ENCODE data around the gene SEMA5A.

SEMA5A gene

DNA sequence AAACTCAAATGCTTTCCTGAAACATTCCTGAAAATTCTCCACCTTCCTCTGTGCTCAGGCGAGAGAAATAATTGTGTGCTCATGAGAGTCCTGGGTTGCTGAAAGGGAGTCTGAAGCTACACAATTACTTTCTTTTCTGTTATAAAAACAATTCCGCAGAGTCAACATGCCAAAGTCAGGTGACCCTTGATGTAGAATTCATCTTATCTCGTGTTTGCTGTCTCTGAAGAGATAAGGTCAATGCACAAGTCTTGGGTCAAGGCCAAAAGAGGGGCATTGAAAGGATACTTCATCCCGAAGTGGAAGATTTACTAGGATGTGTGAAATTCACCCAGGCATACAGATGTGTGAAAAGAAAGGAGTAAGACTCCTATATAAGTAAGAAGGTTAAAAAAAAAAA is 493.5 kb downstream of the SEMA5A start:
- no peak overlapping the region for H4K8ac ChIP-seq (ENCODE audit: low read length)

DNA sequence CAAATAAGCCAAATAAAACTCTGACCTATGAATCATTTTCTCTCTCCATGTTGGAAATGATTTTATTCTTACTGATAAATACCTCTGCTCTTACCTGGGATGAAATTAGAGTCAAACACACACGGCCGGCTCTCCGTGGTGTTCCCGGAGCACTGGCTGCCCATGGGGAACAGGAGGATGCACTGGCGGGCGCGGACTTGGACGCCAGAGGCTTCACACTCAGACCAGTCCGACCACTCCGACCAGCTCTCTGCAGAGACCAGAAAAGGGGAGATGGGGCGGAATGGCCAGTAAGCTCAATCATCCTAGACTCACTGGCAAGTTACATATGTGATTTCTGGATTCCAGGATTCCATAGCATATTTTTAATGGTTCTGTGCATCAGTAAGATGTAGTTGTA is 494.1 kb downstream of the SEMA5A start:
- Histone ChIP-seq H2AFZ (ENCODE audit: low read depth, low read length) (no peak overlapping the region), H2AK5ac (ENCODE audit: low read length, severe bottlenecking) (no peak overlapping the region), H4K8ac (ENCODE audit: low read length) (no peak overlapping the region), H3K4me2 (ENCODE audit: low read length, poor library complexity, severe bottlenecking) (no peak overlapping the region), H3K79me1 (replicated peaks; ENCODE audit: low read length, poor library complexity, severe bottlenecking) (peaks cover 8% of the 10 kb centered on the region), H3K27me3 (ENCODE audit: control insufficient read depth in 1 of 2, insufficient read depth in 1 of 2, low read length in 2 of 2) (no peaks in the 10 kb centered on the region), H2BK12ac (ENCODE audit: low read length in 2 of 2) (no peak overlapping the region), H2BK5ac (ENCODE audit: low read depth, low read length, poor library complexity, severe bottlenecking) (no peak overlapping the region), H3K9ac (ENCODE audit: low read length) (no peak overlapping the region), H3K23ac (ENCODE audit: low read length in 2 of 2) (no peak overlapping the region), H3K27ac (ENCODE audit: low read length, poor library complexity, severe bottlenecking) (no peak overlapping the region), H3K4me3 (ENCODE audit: insufficient read depth in 1 of 2, low read depth in 1 of 2, low read length in 2 of 2) (no peak overlapping the region), H2BK15ac (ENCODE audit: low read depth, poor library complexity, severe bottlenecking) (no peak overlapping the region), H3K18ac (ENCODE audit: low read depth in 1 of 2, low read length in 2 of 2) (no peak overlapping the region), H4K91ac (ENCODE audit: low read length) (no peak overlapping the region), H3K36me3 (ENCODE audit: control insufficient read depth in 1 of 2, insufficient read depth in 2 of 2, low read depth in 1 of 2, low read length in 2 of 2) (peaks cover 0 to 20% of the 10 kb centered on the region in 2 experiments), H3K4ac (ENCODE audit: low read depth in 1 of 2, low read length in 2 of 2) (no peak overlapping the region), H3K9me3 (ENCODE audit: control insufficient read depth, low read length) (no peaks in the 10 kb centered on the region), H2BK120ac (ENCODE audit: low read depth, low read length) (no peak overlapping the region), H3K4me1 (ENCODE audit: control insufficient read depth, insufficient read depth, low read depth, low read length) (peaks cover 4% of the 10 kb centered on the region), H3K14ac (ENCODE audit: low read length in 2 of 2) (no peak overlapping the region)
- no peak for DNase-seq
- WGBS = over 99% methylated on average over 10 of the region's 11 CpGs

More for the DNA sequence above, 493.5 kb downstream of the SEMA5A start:
- Histone ChIP-seq H2AK5ac (ENCODE audit: low read length, severe bottlenecking) (no peak overlapping the region), H4K91ac (ENCODE audit: low read length) (no peak overlapping the region), H2BK15ac (ENCODE audit: low read depth, poor library complexity, severe bottlenecking) (no peak overlapping the region), H3K18ac (ENCODE audit: low read depth in 1 of 2, low read length in 2 of 2) (no peak overlapping the region), H3K4ac (ENCODE audit: low read depth in 1 of 2, low read length in 2 of 2) (no peak overlapping the region), H3K4me1 (ENCODE audit: control insufficient read depth, insufficient read depth, low read depth, low read length) (peaks cover 4% of the 10 kb centered on the region), H2BK12ac (ENCODE audit: low read length in 2 of 2) (no peak overlapping the region), H3K14ac (ENCODE audit: low read length in 2 of 2) (no peak overlapping the region), H3K4me3 (ENCODE audit: insufficient read depth in 1 of 2, low read depth in 1 of 2, low read length in 2 of 2) (no peak overlapping the region), H2AFZ (ENCODE audit: low read depth, low read length) (no peak overlapping the region), H2BK5ac (ENCODE audit: low read depth, low read length, poor library complexity, severe bottlenecking) (no peak overlapping the region), H3K27me3 (ENCODE audit: control insufficient read depth in 1 of 2, insufficient read depth in 1 of 2, low read length in 2 of 2) (no peaks in the 10 kb centered on the region), H3K4me2 (ENCODE audit: low read length, poor library complexity, severe bottlenecking) (no peak overlapping the region), H3K36me3 (ENCODE audit: control insufficient read depth in 1 of 2, insufficient read depth in 2 of 2, low read depth in 1 of 2, low read length in 2 of 2) (peaks cover 0 to 20% of the 10 kb centered on the region in 2 experiments), H3K9ac (ENCODE audit: low read length) (no peak overlapping the region), H3K23ac (ENCODE audit: low read length in 2 of 2) (no peak overlapping the region), H3K9me3 (ENCODE audit: control insufficient read depth, low read length) (no peaks in the 10 kb centered on the region), H3K79me1 (replicated peaks; ENCODE audit: low read length, poor library complexity, severe bottlenecking) (peaks cover 8% of the 10 kb centered on the region), H3K27ac (ENCODE audit: low read length, poor library complexity, severe bottlenecking) (no peak overlapping the region), H2BK120ac (ENCODE audit: low read depth, low read length) (no peak overlapping the region)
- 67% methylated on average over 3 of the region's 4 CpGs for WGBS
- DNase-seq = no peak

- Histone ChIP-seq H3K36me3 (ENCODE audit: control insufficient read depth in 1 of 2, insufficient read depth in 2 of 2, low read depth in 1 of 2, low read length in 2 of 2) (peaks cover 8 to 20% of the 10 kb centered on the region in 2 experiments), H4K91ac (ENCODE audit: low read length) (peak overlapping the region; percentile 53), H3K79me1 (replicated peaks; ENCODE audit: low read length, poor library complexity, severe bottlenecking) (peaks cover 3% of the 10 kb centered on the region), H2AK5ac (ENCODE audit: low read length, severe bottlenecking) (peak overlapping the region; percentile 92), H3K9me3 (ENCODE audit: control insufficient read depth, low read length) (no peaks in the 10 kb centered on the region), H2BK120ac (ENCODE audit: low read depth, low read length) (no peak overlapping the region), H3K27me3 (ENCODE audit: control insufficient read depth in 1 of 2, insufficient read depth in 1 of 2, low read length in 2 of 2) (no peaks in the 10 kb centered on the region), H4K8ac (ENCODE audit: low read length) (peak overlapping the region; percentile 12), H3K4ac (ENCODE audit: low read depth in 1 of 2, low read length in 2 of 2) (peak overlapping the region; percentile 13 to 38), H3K14ac (ENCODE audit: low read length in 2 of 2) (peak overlapping the region in 1 of 2 experiments; percentile 79), H2BK12ac (ENCODE audit: low read length in 2 of 2) (peak overlapping the region; percentile 15 to 23), H3K23ac (ENCODE audit: low read length in 2 of 2) (no peak overlapping the region), H3K4me1 (ENCODE audit: control insufficient read depth, insufficient read depth, low read depth, low read length) (peaks cover 12% of the 10 kb centered on the region), H2AFZ (ENCODE audit: low read depth, low read length) (no peak overlapping the region), H3K18ac (ENCODE audit: low read depth in 1 of 2, low read length in 2 of 2) (peak overlapping the region in 1 of 2 experiments; percentile 52), H3K4me2 (ENCODE audit: low read length, poor library complexity, severe bottlenecking) (no peak overlapping the region), H3K4me3 (ENCODE audit: insufficient read depth in 1 of 2, low read depth in 1 of 2, low read length in 2 of 2) (no peak overlapping the region), H3K27ac (ENCODE audit: low read length, poor library complexity, severe bottlenecking) (peak overlapping the region; percentile 76), H2BK15ac (ENCODE audit: low read depth, poor library complexity, severe bottlenecking) (peak overlapping the region; percentile 31), H3K9ac (ENCODE audit: low read length) (no peak overlapping the region), H2BK5ac (ENCODE audit: low read depth, low read length, poor library complexity, severe bottlenecking) (no peak overlapping the region)
- DNase-seq = no peak
- 90% methylated on average over 5 of the region's 5 CpGs for WGBS
Measured at GRCh38 chr5:9047932-9048331, 497.9 kb downstream of the SEMA5A start.

GRCh38 chr5:9046756-9047481 is 499.0 kb downstream of the SEMA5A start:
- H3K27me3 ChIP-seq (ENCODE audit: control insufficient read depth in 1 of 2, insufficient read depth in 1 of 2, low read length in 2 of 2) = no peaks in the 10 kb centered on the region
- 0% methylated on average over 2 of the region's 3 CpGs for WGBS

More at GRCh38 chr5:9046756-9047481, 499.0 kb downstream of the SEMA5A start:
- Histone ChIP-seq H2BK12ac (ENCODE audit: low read length in 2 of 2) (no peak overlapping the region), H3K4me2 (ENCODE audit: low read length, poor library complexity, severe bottlenecking) (no peak overlapping the region), H2BK120ac (ENCODE audit: low read depth, low read length) (no peak overlapping the region), H3K9ac (ENCODE audit: low read length) (peak overlapping the region; percentile 26), H3K4ac (ENCODE audit: low read depth in 1 of 2, low read length in 2 of 2) (no peak overlapping the region), H2BK15ac (ENCODE audit: low read depth, poor library complexity, severe bottlenecking) (no peak overlapping the region), H3K27ac (ENCODE audit: low read length, poor library complexity, severe bottlenecking) (peak overlapping the region; percentile 84), H2BK5ac (ENCODE audit: low read depth, low read length, poor library complexity, severe bottlenecking) (no peak overlapping the region), H4K8ac (ENCODE audit: low read length) (no peak overlapping the region), H3K4me3 (ENCODE audit: insufficient read depth in 1 of 2, low read depth in 1 of 2, low read length in 2 of 2) (no peak overlapping the region), H4K91ac (ENCODE audit: low read length) (no peak overlapping the region), H2AFZ (ENCODE audit: low read depth, low read length) (no peak overlapping the region), H3K4me1 (ENCODE audit: control insufficient read depth, insufficient read depth, low read depth, low read length) (peaks cover 12% of the 10 kb centered on the region), H3K23ac (ENCODE audit: low read length in 2 of 2) (no peak overlapping the region), H3K14ac (ENCODE audit: low read length in 2 of 2) (no peak overlapping the region), H3K36me3 (ENCODE audit: control insufficient read depth in 1 of 2, insufficient read depth in 2 of 2, low read depth in 1 of 2, low read length in 2 of 2) (peaks cover 8 to 22% of the 10 kb centered on the region in 2 experiments), H3K79me1 (replicated peaks; ENCODE audit: low read length, poor library complexity, severe bottlenecking) (peaks cover 3% of the 10 kb centered on the region), H2AK5ac (ENCODE audit: low read length, severe bottlenecking) (no peak overlapping the region), H3K9me3 (ENCODE audit: control insufficient read depth, low read length) (no peaks in the 10 kb centered on the region), H3K18ac (ENCODE audit: low read depth in 1 of 2, low read length in 2 of 2) (no peak overlapping the region)
- DNase-seq = peak; percentile 98

All from mesenchymal stem cell (in vitro differentiated cells and primary cell).